Karpas-422 (cell line): ENCODE data around the gene CD302. TPM values are rescaled to one million over a fixed set of nuclear protein-coding genes. Genes with fewer than 3 reads are reported as not detected.
"Not testable (repeated sequence)": the region's sequence is repeated elsewhere in the genome, so short reads cannot be mapped to it uniquely, and the experiment has no call there.

Source experiments
- DNase-seq: peaks from one replicate; pipeline ENCODE4 v3.0.0-alpha.2; 2015
- H2AFZ ChIP-seq: fragments of 200-600 bp; sonication (generic); 2 replicates; pipeline ENCODE4 v1.6.1; 2014; ENCODE audit warnings: antibody characterized with exemption, low read length, mixed read lengths
- H3K27ac ChIP-seq: fragments of 200-600 bp; sonication (generic); 2 replicates; pipeline ENCODE4 v1.5.1; 2014; ENCODE audit warnings: mild to moderate bottlenecking, low read length, moderate library complexity
- H3K27me3 ChIP-seq: fragments of 200-600 bp; sonication (generic); 2 replicates; pipeline ENCODE4 v1.6.1; 2014; ENCODE audit warnings: low read length, mixed read lengths
- H3K36me3 ChIP-seq: fragments of 200-600 bp; sonication (generic); 2 replicates; pipeline ENCODE4 v1.6.1; 2014; ENCODE audit warnings: low read length, mixed read lengths; ENCODE audit not compliant: insufficient read depth
- H3K4me1 ChIP-seq: fragments of 200-600 bp; sonication (generic); 2 replicates; pipeline ENCODE4 v1.6.1; 2014; ENCODE audit warnings: mild to moderate bottlenecking, low read length, mixed read lengths
- H3K4me2 ChIP-seq: fragments of 200-600 bp; sonication (generic); 2 replicates; pipeline ENCODE4 v1.6.1; 2014; ENCODE audit warnings: low read length, low read depth, mild to moderate bottlenecking; ENCODE audit not compliant: poor library complexity, severe bottlenecking
- H3K4me3 ChIP-seq: fragments of 200-600 bp; sonication (generic); 2 replicates; pipeline ENCODE4 v1.5.1; 2014; ENCODE audit warnings: mild to moderate bottlenecking, antibody characterized with exemption, low read length, mixed read lengths
- H3K79me2 ChIP-seq: fragments of 200-600 bp; sonication (generic); 2 replicates; pipeline ENCODE4 v1.6.1; 2014; ENCODE audit warnings: mild to moderate bottlenecking, low read length, mixed read lengths
- H3K9ac ChIP-seq: fragments of 200-600 bp; sonication (generic); 2 replicates; pipeline ENCODE4 v1.6.0; 2014; ENCODE audit warnings: low read length
- H3K9me2 ChIP-seq: fragments of 200-600 bp; sonication (generic), shearing (Covaris generic); replicated peaks from 2 replicates; pipeline ENCODE4 v1.6.0; 2014; ENCODE audit warnings: mild to moderate bottlenecking, low read length, moderate library complexity; ENCODE audit not compliant: insufficient read depth
- H3K9me3 ChIP-seq: fragments of 300-700, 200-600 bp; sonication (generic); 2 replicates; pipeline ENCODE4 v1.6.1; 2014; ENCODE audit warnings: low read length, mixed read lengths
- H4K20me1 ChIP-seq: fragments of 200-600 bp; sonication (generic); 2 replicates; pipeline ENCODE4 v1.6.1; 2014; ENCODE audit warnings: mild to moderate bottlenecking, antibody characterized with exemption, low read length, low read depth; ENCODE audit not compliant: insufficient read depth
- total RNA-seq: library from RNA; depleted of rRNA; stranded (reverse); fragments of >200 nt; shearing (Covaris generic); gene quantifications from 2 replicates; pipeline ENCODE4 v1.2.3, GENCODE V29; 2014; ENCODE audit warnings: low replicate concordance; rRNA removed

CD302 gene
- not detected in 2 replicates for total RNA-seq

- DNase-seq: no peak
- H3K9ac ChIP-seq: no peak within 1 kb of the TSS
- no peak within 1 kb of the TSS for H3K27ac ChIP-seq
Observed at GRCh38 chr2:159797543-159798375, at the start of gene CD302. Gene CD302 (minus strand): TSS chr2:159798208. CDS start chr2:159798198, 10 bp downstream.

GRCh38 chr2:159846564-159846963, 48.6 kb upstream of the CD302 start:
- DNase-seq: no peak
- Histone ChIP-seq H3K4me1 (no peaks in the 10 kb centered on the region), H3K36me3 (no peaks in the 10 kb centered on the region)

More at GRCh38 chr2:159797543-159798375, at the start of gene CD302:
- Histone ChIP-seq H3K36me3 (no peaks in the 10 kb centered on the region), H3K4me1 (no peaks in the 10 kb centered on the region), H3K4me3 (no peak within 1 kb of the TSS), H3K27me3 (no peaks in the 10 kb centered on the region), H3K79me2 (no peaks in the 10 kb centered on the region), H3K4me2 (no peak within 1 kb of the TSS), H3K9me3 (no peaks in the 10 kb centered on the region), H4K20me1 (no peaks in the 10 kb centered on the region), H3K9me2 (no peaks in the 10 kb centered on the region), H2AFZ (no peak within 1 kb of the TSS)

GRCh38 chr2:159840616-159841015, 42.6 kb upstream of the CD302 start:
- no peak for DNase-seq
- Histone ChIP-seq H2AFZ (no peak overlapping the region), H3K27me3 (no peaks in the 10 kb centered on the region), H4K20me1 (no peaks in the 10 kb centered on the region), H3K4me1 (no peaks in the 10 kb centered on the region), H3K9ac (no peak overlapping the region), H3K9me3 (no peaks in the 10 kb centered on the region), H3K79me2 (no peaks in the 10 kb centered on the region), H3K9me2 (no peaks in the 10 kb centered on the region), H3K36me3 (no peaks in the 10 kb centered on the region), H3K27ac (no peak overlapping the region), H3K4me3 (no peak overlapping the region), H3K4me2 (no peak overlapping the region)

More at GRCh38 chr2:159846564-159846963, 48.6 kb upstream of the CD302 start:
- Histone ChIP-seq H3K4me3 (no peak overlapping the region), H2AFZ (no peak overlapping the region), H3K9ac (no peak overlapping the region), H4K20me1 (no peaks in the 10 kb centered on the region), H3K9me2 (no peaks in the 10 kb centered on the region), H3K4me2 (no peak overlapping the region), H3K27me3 (no peaks in the 10 kb centered on the region), H3K9me3 (no peaks in the 10 kb centered on the region), H3K79me2 (no peaks in the 10 kb centered on the region), H3K27ac (no peak overlapping the region)

GRCh38 chr2:159832858-159833257, 34.9 kb upstream of the CD302 start:
- no peak overlapping the region for H2AFZ ChIP-seq
- no peak overlapping the region for H3K4me2 ChIP-seq
- no peak overlapping the region for H3K27ac ChIP-seq
- no peaks in the 10 kb centered on the region for H3K79me2 ChIP-seq
- H3K27me3 ChIP-seq: no peaks in the 10 kb centered on the region
- H3K4me3 ChIP-seq: no peak overlapping the region
- H3K9me3 ChIP-seq: no peaks in the 10 kb centered on the region
- DNase-seq: no peak
- no peak overlapping the region for H3K9ac ChIP-seq
- H3K36me3 ChIP-seq: no peaks in the 10 kb centered on the region
- H3K9me2 ChIP-seq: no peaks in the 10 kb centered on the region
- H3K4me1 ChIP-seq: no peaks in the 10 kb centered on the region
- H4K20me1 ChIP-seq: no peaks in the 10 kb centered on the region

- DNase-seq: no peak
- Histone ChIP-seq H3K4me2 (no peak overlapping the region), H3K79me2 (no peaks in the 10 kb centered on the region), H4K20me1 (no peaks in the 10 kb centered on the region), H3K4me3 (no peak overlapping the region), H3K36me3 (no peaks in the 10 kb centered on the region), H3K9me3 (no peaks in the 10 kb centered on the region), H2AFZ (no peak overlapping the region), H3K9ac (no peak overlapping the region), H3K4me1 (no peaks in the 10 kb centered on the region), H3K27me3 (no peaks in the 10 kb centered on the region), H3K9me2 (no peaks in the 10 kb centered on the region), H3K27ac (no peak overlapping the region)
Observed at GRCh38 chr2:159832026-159832425, 34.0 kb upstream of the CD302 start.

- Histone ChIP-seq H3K9me2 (no peaks in the 10 kb centered on the region), H3K36me3 (no peaks in the 10 kb centered on the region), H3K27ac (no peak overlapping the region), H3K4me2 (no peak overlapping the region), H3K27me3 (no peaks in the 10 kb centered on the region), H3K9ac (no peak overlapping the region), H3K4me3 (no peak overlapping the region), H3K9me3 (no peaks in the 10 kb centered on the region), H2AFZ (no peak overlapping the region), H4K20me1 (no peaks in the 10 kb centered on the region), H3K79me2 (no peaks in the 10 kb centered on the region), H3K4me1 (no peaks in the 10 kb centered on the region)
- no peak for DNase-seq
Observed at GRCh38 chr2:159829376-159829775, 31.4 kb upstream of the CD302 start.

GRCh38 chr2:159828738-159829137, 30.7 kb upstream of the CD302 start:
- Histone ChIP-seq H3K4me3 (no peak overlapping the region), H3K9me2 (no peaks in the 10 kb centered on the region), H3K9me3 (no peaks in the 10 kb centered on the region), H3K4me2 (no peak overlapping the region), H3K27ac (no peak overlapping the region), H3K9ac (no peak overlapping the region), H3K36me3 (no peaks in the 10 kb centered on the region), H3K4me1 (no peaks in the 10 kb centered on the region), H2AFZ (no peak overlapping the region), H3K27me3 (no peaks in the 10 kb centered on the region), H4K20me1 (no peaks in the 10 kb centered on the region), H3K79me2 (no peaks in the 10 kb centered on the region)
- no peak for DNase-seq

- H3K27me3 ChIP-seq, DNase-seq, H3K79me2 ChIP-seq, H3K27ac ChIP-seq, H4K20me1 ChIP-seq, H3K4me3 ChIP-seq, H3K9ac ChIP-seq, H3K36me3 ChIP-seq, H2AFZ ChIP-seq, H3K4me2 ChIP-seq, H3K9me2 ChIP-seq, H3K4me1 ChIP-seq, H3K9me3 ChIP-seq: not testable (repeated sequence)
Observed at GRCh38 chr2:159822478-159822833, 24.4 kb upstream of the CD302 start.
